ENCODE results near the gene CLDN17.

CLDN17 gene

GRCh38 chr21:30117631-30118030 is 49.0 kb downstream of the CLDN17 start:
- DNase-seq (ENCODE audit: low spot score) = no peak

- no peak for DNase-seq (ENCODE audit: low spot score)
Observed at GRCh38 chr21:30116479-30116878, 50.1 kb downstream of the CLDN17 start.

Data from D341Med (cell line).